Ishikawa (cell line): ENCODE results near the gene GDI1.
A peak's percentile ranks its signal among the peaks of the same experiment; 100 is the strongest.

Experiments used
- CEBPB ChIP-seq: IDR thresholded peaks from 2 replicates; pipeline ENCODE4 v1.6.1; 2012
- CREB1 ChIP-seq: IDR thresholded peaks from 2 replicates; pipeline ENCODE4 v1.6.1; 2012; ENCODE audit warnings: low read depth
- EGR1 ChIP-seq: IDR thresholded peaks from 2 replicates; pipeline ENCODE4 v1.6.1; 2012
- EP300 ChIP-seq: IDR thresholded peaks from 2 replicates; pipeline ENCODE4 v1.6.1; 2012; ENCODE audit warnings: borderline replicate concordance
- FOXM1 ChIP-seq: IDR thresholded peaks from 2 replicates; pipeline ENCODE4 v1.6.1; 2012; ENCODE audit warnings: low read depth, borderline replicate concordance
- MAX ChIP-seq: IDR thresholded peaks from 2 replicates; pipeline ENCODE4 v1.6.1; 2012
- NFIC ChIP-seq: IDR thresholded peaks from 2 replicates; pipeline ENCODE4 v1.6.1; 2012
- RAD21 ChIP-seq: IDR thresholded peaks from 2 replicates; pipeline ENCODE4 v1.6.1; 2012; ENCODE audit warnings: low read depth
- REST ChIP-seq: IDR thresholded peaks from 2 replicates; pipeline ENCODE4 v1.6.1; 2012; ENCODE audit warnings: low read depth, mild to moderate bottlenecking
- TAF1 ChIP-seq: IDR thresholded peaks from 2 replicates; pipeline ENCODE4 v1.6.1; 2012; ENCODE audit warnings: low read depth, mild to moderate bottlenecking
- TCF12 ChIP-seq: IDR thresholded peaks from 2 replicates; pipeline ENCODE4 v1.6.1; 2012; ENCODE audit warnings: low read depth
- TEAD4 ChIP-seq: IDR thresholded peaks from 2 replicates; pipeline ENCODE4 v1.6.1; 2012
- USF1 ChIP-seq: IDR thresholded peaks from 2 replicates; pipeline ENCODE4 v1.6.1; 2012
- YY1 ChIP-seq: IDR thresholded peaks from 2 replicates; pipeline ENCODE4 v1.6.1; 2012; ENCODE audit warnings: low read depth
- ZBTB7A ChIP-seq: IDR thresholded peaks from 2 replicates; pipeline ENCODE4 v1.6.1; 2012; ENCODE audit warnings: low read depth

Gene GDI1

GRCh38 chrX:154399527-154400368, 37.2 kb upstream of the GDI1 start:
- TF ChIP-seq FOXM1: no peak

GRCh38 chrX:154401045-154401799, 35.7 kb upstream of the GDI1 start:
- TF ChIP-seq TEAD4 (0 out of 2 replicates have a peak, but pooled peaks have one; percentile 4), NFIC (no peak)

- TF ChIP-seq ZBTB7A: no peak
- no peak for TF ChIP-seq CREB1
- no peak for TF ChIP-seq TCF12
- no peak for TF ChIP-seq FOXM1
These were observed 34.9 kb upstream of the GDI1 start for GRCh38 chrX:154401918-154402621.

- TF ChIP-seq EGR1: no peak
- TF ChIP-seq TAF1: no peak
- no peak for TF ChIP-seq CREB1
- TF ChIP-seq TEAD4: no peak
- TF ChIP-seq YY1: no peak
- no peak for TF ChIP-seq CEBPB
- TF ChIP-seq MAX: no peak
- no peak for TF ChIP-seq ZBTB7A
- TF ChIP-seq RAD21: no peak
- no peak for TF ChIP-seq USF1
- no peak for TF ChIP-seq FOXM1
- no peak for TF ChIP-seq EP300
- no peak for TF ChIP-seq TCF12
- TF ChIP-seq NFIC: no peak
- TF ChIP-seq REST: no peak
These were observed 34.3 kb upstream of the GDI1 start for GRCh38 chrX:154402622-154403127.

GRCh38 chrX:154403192-154403591, 33.8 kb upstream of the GDI1 start:
- TF ChIP-seq NFIC (no peak), EP300 (no peak), MAX (no peak)

- TF ChIP-seq REST: no peak
- TF ChIP-seq EP300: no peak
- TF ChIP-seq TEAD4: no peak
- TF ChIP-seq ZBTB7A: no peak
- TF ChIP-seq FOXM1: no peak
- TF ChIP-seq TCF12: no peak
- no peak for TF ChIP-seq NFIC
- no peak for TF ChIP-seq MAX
- no peak for TF ChIP-seq CREB1
These were observed 33.1 kb upstream of the GDI1 start for GRCh38 chrX:154403858-154404257.
